Endothelial cell of umbilical vein (primary cell): Measurements from ENCODE around the gene OOEP. TPM values are rescaled to one million over a fixed set of nuclear protein-coding genes. Genes with fewer than 3 reads are reported as not detected.

Experiments
- BruUV-seq: library from RNA; stranded (reverse); fragments of 400-500 nt; replicated peaks from 2 replicates; lab custom pipeline; 2021; lab: Mats Ljungman, UMichigan
- CTCF ChIA-PET: fragments of 300-600, 350-600 bp; sonication (Branson Sonifier 250); formaldehyde crosslinking; loops from one replicate; lab custom pipeline; 2021; ENCODE audit warnings: antibody characterized with exemption, inconsistent platforms; lab: Charles Lee
- POLR2A ChIA-PET: fragments of 300-600, 350-600 bp; sonication (Branson Sonifier 250); formaldehyde crosslinking; loops from one replicate; lab custom pipeline; 2021; ENCODE audit warnings: antibody characterized with exemption, inconsistent platforms; lab: Charles Lee
- DNase-seq: peaks from one replicate; pipeline ENCODE4 v3.0.0-alpha.2; 2011; ENCODE audit warnings: low read depth, low spot score
- FAIRE-seq: peaks from 2 replicates; lab custom pipeline; 2011; peaks lifted over from hg19 to GRCh38; lab: Jason Lieb, UNC
- H2AFZ ChIP-seq: 2 replicates; pipeline ENCODE4 v1.6.0; 2012; ENCODE audit warnings: low read depth, low read length, control low read depth, inconsistent platforms
- H3K27ac ChIP-seq: 2 replicates; pipeline ENCODE4 v1.5.1; 2011; ENCODE audit warnings: low read depth, mild to moderate bottlenecking, control low read depth, low read length, moderate library complexity; ENCODE audit not compliant: insufficient read depth
- H3K27me3 ChIP-seq, 2 experiments: 2 replicates each; pipeline versions ENCODE4 v1.6.0 to v1.6.1; 2011; ENCODE audit warnings: low read length in 2 of 2, mixed read lengths in 1 of 2; ENCODE audit not compliant: control insufficient read depth in 2 of 2, insufficient read depth in 2 of 2
- H3K36me3 ChIP-seq, 2 experiments: 2 replicates in 1 of 2; 3 replicates in 1 of 2; pipeline ENCODE4 v1.5.1; 2011; ENCODE audit warnings: low read length in 2 of 2, mild to moderate bottlenecking in 1 of 2, moderate library complexity in 1 of 2; ENCODE audit not compliant: control insufficient read depth in 2 of 2, insufficient read depth in 2 of 2; ENCODE audit errors: extremely low read depth in 1 of 2
- H3K4me1 ChIP-seq: 3 replicates; pipeline ENCODE4 v1.5.1; 2011; ENCODE audit warnings: mild to moderate bottlenecking, low read length; ENCODE audit not compliant: control insufficient read depth, insufficient read depth; ENCODE audit errors: extremely low read depth
- H3K4me2 ChIP-seq: 2 replicates; pipeline ENCODE4 v1.6.1; 2011; ENCODE audit warnings: low read length, control low read depth, mixed read lengths; ENCODE audit not compliant: insufficient read depth
- H3K4me3 ChIP-seq, 3 experiments: fragments of 200-600 bp in 1 of 3; sonication (generic), shearing (Covaris generic) in 1 of 3; replicated peaks in 1 of 3; 2 replicates each; pipeline ENCODE4 v1.5.1; 2011 to 2016; ENCODE audit warnings: control low read depth in 3 of 3, low read length in 3 of 3, mild to moderate bottlenecking in 2 of 3, inconsistent platforms in 1 of 3, low read depth in 1 of 3, moderate library complexity in 1 of 3; ENCODE audit not compliant: insufficient read depth in 1 of 3
- H3K79me2 ChIP-seq: 2 replicates; pipeline ENCODE4 v1.6.0; 2012; ENCODE audit warnings: low read length, inconsistent platforms; ENCODE audit not compliant: control insufficient read depth, insufficient read depth
- H3K9ac ChIP-seq: replicated peaks from 2 replicates; pipeline ENCODE3; 2011; ENCODE audit warnings: low read length, control low read depth; ENCODE audit not compliant: insufficient read depth; ENCODE audit errors: extremely low read depth
- H3K9me1 ChIP-seq: replicated peaks from 3 replicates; pipeline ENCODE4 v1.6.0; 2011; ENCODE audit warnings: mild to moderate bottlenecking, low read length; ENCODE audit not compliant: control insufficient read depth, insufficient read depth; ENCODE audit errors: extremely low read depth
- H3K9me3 ChIP-seq: replicated peaks from 2 replicates; pipeline ENCODE4 v1.5.1; 2012; ENCODE audit warnings: low read length, inconsistent platforms; ENCODE audit not compliant: control insufficient read depth, insufficient read depth
- H4K20me1 ChIP-seq: replicated peaks from 2 replicates; pipeline ENCODE3; 2011; ENCODE audit warnings: mild to moderate bottlenecking, low read length; ENCODE audit not compliant: control insufficient read depth, insufficient read depth; ENCODE audit errors: extremely low read depth
- CTCF ChIP-seq, 2 donors: IDR thresholded peaks; 1 replicate in 1 of 2; 2 replicates in 1 of 2; pipeline ENCODE4 v1.5.1; 2011; ENCODE audit warnings: low read length in 2 of 2, mild to moderate bottlenecking in 2 of 2, moderate library complexity in 2 of 2, control low read depth in 1 of 2, inconsistent platforms in 1 of 2, low read depth in 1 of 2; ENCODE audit not compliant: insufficient read depth in 1 of 2; ENCODE audit errors: extremely low read depth in 1 of 2
- EZH2 ChIP-seq: IDR thresholded peaks from 2 replicates; pipeline ENCODE4 v1.6.1; 2012; ENCODE audit warnings: borderline replicate concordance, low read depth, mild to moderate bottlenecking, moderate library complexity, low read length, inconsistent platforms; ENCODE audit not compliant: severe bottlenecking
- FOS ChIP-seq: IDR thresholded peaks from 2 replicates; pipeline ENCODE4 v1.6.1; 2011; ENCODE audit warnings: mild to moderate bottlenecking, low read length, moderate library complexity, borderline replicate concordance; ENCODE audit not compliant: insufficient read depth
- GATA2 ChIP-seq: IDR thresholded peaks from 2 replicates; pipeline ENCODE4 v1.7.0; 2011; ENCODE audit warnings: low read depth, mild to moderate bottlenecking, moderate library complexity, mixed read lengths, low read length; ENCODE audit not compliant: insufficient read length, insufficient read depth
- JUN ChIP-seq: IDR thresholded peaks from 2 replicates; pipeline ENCODE4 v1.6.1; 2011; ENCODE audit warnings: borderline replicate concordance, low read depth; ENCODE audit not compliant: insufficient read length, insufficient read depth
- MAX ChIP-seq: IDR thresholded peaks from 2 replicates; pipeline ENCODE4 v1.6.1; 2011; ENCODE audit not compliant: insufficient read depth, insufficient read length
- MYC ChIP-seq: IDR thresholded peaks from one replicate; pipeline ENCODE4 v1.6.1; 2011; ENCODE audit warnings: mild to moderate bottlenecking, low read depth, low read length
- POLR2A ChIP-seq: IDR thresholded peaks from 2 replicates; pipeline ENCODE4 v1.6.1; 2012; ENCODE audit warnings: low read depth, mild to moderate bottlenecking, control low read depth, low read length
- POLR2AphosphoS5 ChIP-seq: IDR thresholded peaks from 2 replicates; pipeline ENCODE4 v1.6.1; 2012; ENCODE audit warnings: low read depth, mild to moderate bottlenecking, control low read depth, low read length, moderate library complexity; ENCODE audit not compliant: insufficient read depth
- dilution Hi-C: fragments of 300-500 bp; cut with MboI; formaldehyde crosslinking; loops from one replicate; pipeline ENCODE4 v1.15.0; 2019; ENCODE audit warnings: low sequenced_read_pairs; ENCODE audit not compliant: extremely low pct_ligation_motif_present
- intact Hi-C: fragments of 100-400 bp; cut with micrococcal nuclease; formaldehyde crosslinking; loops from one replicate; pipeline ENCODE4 v1.10.0; 2022
- polyA plus RNA-seq, 4 experiments: library from polyadenylated mRNA; depleted of rRNA in 3 of 4; stranded (reverse) in 3 of 4; unstranded in 1 of 4; fragments of >200 nt; gene quantifications; 2 replicates each; pipeline versions ENCODE4 v1.2.1 to v1.2.3, GENCODE V29; 2011 to 2012; ENCODE audit warnings: missing spikeins in 1 of 4
- total RNA-seq: library from RNA; stranded (reverse); gene quantifications from 2 replicates; pipeline ENCODE4 v1.2.3, GENCODE V29; 2021

Gene OOEP
- total and polyA plus RNA-seq, 2 donors (not counting 3 experiments of a cell fraction or from before 2014, with no cell fraction given), result 0.19 TPM; not detected in 1

- Histone ChIP-seq H3K4me3 (no peak overlapping the region), H3K9me3 (no peaks in the 10 kb centered on the region), H4K20me1 (no peaks in the 10 kb centered on the region), H3K36me3 (no peaks in the 10 kb centered on the region), H2AFZ (no peak overlapping the region), H3K27ac (no peak overlapping the region), H3K9me1 (no peaks in the 10 kb centered on the region), H3K27me3 (no peaks in the 10 kb centered on the region), H3K79me2 (no peaks in the 10 kb centered on the region), H3K4me1 (no peaks in the 10 kb centered on the region), H3K9ac (no peak overlapping the region), H3K4me2 (no peak overlapping the region)
- intact Hi-C loops (no loop called here), dilution Hi-C loops (no loop called here)
- BruUV-seq, result no TSS peak
- ChIA-PET POLR2A (no interaction called here), CTCF (interaction anchor here (1.2 kb wide), 2 partner anchors 12 to 24 kb away, joined by 3 read pairs; no protein-coding TSS in a partner anchor)
- FAIRE-seq (no peak), DNase-seq (no peak)
- TF ChIP-seq EZH2 (no peak), POLR2A (no peak), FOS (no peak), GATA2 (no peak), CTCF (IDR thresholded peaks at IDR 0.05; ENCODE audit: extremely low read depth in 1 of 2, insufficient read depth in 1 of 2, low read depth in 1 of 2, low read length in 2 of 2) (no peak), JUN (no peak), MYC (no peak), POLR2AphosphoS5 (no peak), MAX (no peak)
These were observed 5.1 kb downstream of the OOEP start for GRCh38 chr6:73364549-73364948.
